Measurements from ENCODE around the gene DPP8. TPM values are rescaled to one million over a fixed set of nuclear protein-coding genes. Genes with fewer than 3 reads are reported as not detected.

DPP8 gene
- polyA plus RNA-seq, 1 of the 3 experiments (the other 2 are of a cell fraction) = 14.1 TPM

- H3K27me3 ChIP-seq (ENCODE audit: insufficient read depth) = no peaks in the 10 kb centered on the region
- H3K79me2 ChIP-seq (ENCODE audit: insufficient read depth) = peaks cover 31% of the 10 kb centered on the region
- no peaks in the 10 kb centered on the region for H4K20me1 ChIP-seq (ENCODE audit: insufficient read depth)
- H3F3A ChIP-seq (replicated peaks; ENCODE audit: insufficient read depth) = no peaks in the 10 kb centered on the region
- H3K4me3 ChIP-seq (ENCODE audit: low read depth in 2 of 2, low read length in 1 of 2) = no peak overlapping the region
- no peaks in the 10 kb centered on the region for H3K9me2 ChIP-seq
- H3K4me1 ChIP-seq (ENCODE audit: control insufficient read depth in 1 of 2, insufficient read depth in 2 of 2, low read depth in 1 of 2, low read length in 1 of 2) = peaks cover 0 to 12% of the 10 kb centered on the region in 2 experiments; a peak in 1 of 4 replicates
- TF ChIP-seq FOXJ3 (CRISPR knock-in tag; IDR thresholded peaks at IDR 0.05) (no peak), TAF1 (IDR thresholded peaks at IDR 0.05; ENCODE audit: borderline replicate concordance, low read depth, low read length) (no peak), EZH2phosphoT487 (IDR thresholded peaks at IDR 0.05; ENCODE audit: borderline replicate concordance, low read depth) (no peak), YY1 (IDR thresholded peaks at IDR 0.05; ENCODE audit: low read depth) (no peak), FOXM1 (IDR thresholded peaks at IDR 0.05; ENCODE audit: low read depth) (no peak), ELF1 (IDR thresholded peaks at IDR 0.05) (no peak), RXRA (IDR thresholded peaks at IDR 0.05; ENCODE audit: borderline replicate concordance, low read depth) (no peak), MXI1 (IDR thresholded peaks at IDR 0.05; ENCODE audit: low read depth, low read length) (no peak), JUND (IDR thresholded peaks at IDR 0.05) (no peak), GATA2 (CRISPR knock-in tag; IDR thresholded peaks at IDR 0.05) (no peak), RFX5 (IDR thresholded peaks at IDR 0.05; ENCODE audit: low read length) (no peak), NFIC (IDR thresholded peaks at IDR 0.05; ENCODE audit: borderline replicate concordance) (no peak), FOSL2 (IDR thresholded peaks at IDR 0.05; ENCODE audit: borderline replicate concordance, low read depth) (no peak), NRF1 (IDR thresholded peaks at IDR 0.05; ENCODE audit: low read depth, low read length) (no peak), IRF3 (IDR thresholded peaks at IDR 0.05; ENCODE audit: low read depth, low read length) (no peak), USF2 (IDR thresholded peaks at IDR 0.05; ENCODE audit: borderline replicate concordance, low read depth, low read length) (no peak), SMC3 (IDR thresholded peaks at IDR 0.05; ENCODE audit: low read depth, low read length) (no peak), SIN3A (IDR thresholded peaks at IDR 0.05; ENCODE audit: borderline replicate concordance, low read depth, low read length) (no peak)
- DNase-seq = no peak
- ChIA-PET POLR2A (no interaction called here), CTCF (interaction anchor here (0.6 to 0.7 kb wide), 2 partner anchors 12 to 155 kb away, joined by 3 to 4 read pairs; no protein-coding TSS in a partner anchor)
- peaks cover 60 to 61% of the 10 kb centered on the region in 2 experiments for H3K36me3 ChIP-seq (replicated peaks in 1 of 2; ENCODE audit: control insufficient read depth in 1 of 2, insufficient read depth in 2 of 2, low read length in 1 of 2)
- no peak overlapping the region for H2AFZ ChIP-seq (ENCODE audit: low read depth)
- no peak overlapping the region for H3K27ac ChIP-seq (ENCODE audit: low read depth in 2 of 2, low read length in 1 of 2)
- no peaks in the 10 kb centered on the region for H3K9me3 ChIP-seq
- H3K9ac ChIP-seq = no peak overlapping the region
- H3K4me2 ChIP-seq = no peak overlapping the region
These were observed 42.5 kb upstream of the DPP8 start for GRCh38 chr15:65559941-65560340.
